Neural progenitor cell (in vitro differentiated cells): Measurements from ENCODE around the gene C5AR2. TPM values are rescaled to one million over a fixed set of nuclear protein-coding genes. Genes with fewer than 3 reads are reported as not detected.

Experiments
- DNase-seq: peaks from one replicate; pipeline ENCODE4 v3.0.0-alpha.2; 2016; ENCODE audit warnings: low spot score
- H2AFZ ChIP-seq: fragments of 200-600 bp; sonication (generic); replicated peaks from 2 replicates; pipeline ENCODE4 v1.6.1; 2016; ENCODE audit warnings: antibody characterized with exemption
- H3F3A ChIP-seq: fragments of 200-600 bp; sonication (generic); 2 replicates; pipeline ENCODE4 v1.6.1; 2016; ENCODE audit warnings: antibody characterized with exemption, low read depth
- H3K27ac ChIP-seq: fragments of 200-600 bp; sonication (generic); 2 replicates; pipeline ENCODE4 v1.5.1; 2016; ENCODE audit warnings: mild to moderate bottlenecking
- H3K27me3 ChIP-seq: fragments of 200-600 bp; sonication (generic); 2 replicates; pipeline ENCODE4 v1.6.1; 2016; ENCODE audit warnings: mild to moderate bottlenecking, moderate library complexity
- H3K36me3 ChIP-seq: fragments of 200-600 bp; sonication (generic); 2 replicates; pipeline ENCODE4 v1.5.1; 2016
- H3K4me1 ChIP-seq: fragments of 200-600 bp; sonication (generic); 2 replicates; pipeline ENCODE4 v1.6.1; 2016; ENCODE audit warnings: mixed run types
- H3K4me2 ChIP-seq: fragments of 200-600 bp; sonication (generic); 2 replicates; pipeline ENCODE4 v1.6.1; 2016
- H3K4me3 ChIP-seq: fragments of 200-600 bp; sonication (generic); 2 replicates; pipeline ENCODE4 v1.5.1; 2016
- H3K79me2 ChIP-seq: fragments of 200-600 bp; sonication (generic); 2 replicates; pipeline ENCODE4 v1.6.1; 2016; ENCODE audit warnings: low read depth
- H3K9ac ChIP-seq: fragments of 200-600 bp; sonication (generic); 2 replicates; pipeline ENCODE4 v1.6.1; 2016
- H3K9me3 ChIP-seq: fragments of 200-600 bp; sonication (generic); 2 replicates; pipeline ENCODE4 v1.5.1; 2016; ENCODE audit warnings: low read depth
- H4K20me1 ChIP-seq: fragments of 200-600 bp; sonication (generic); 2 replicates; pipeline ENCODE4 v1.6.1; 2016; ENCODE audit warnings: low read depth
- H3K27ac Mint-ChIP-seq: 3 replicates; pipeline ENCODE4 v1.8.0; 2021; ENCODE audit warnings: mixed read lengths
- H3K27me3 Mint-ChIP-seq: 2 replicates; pipeline ENCODE4 v1.8.0; 2022; ENCODE audit warnings: low read depth, mild to moderate bottlenecking, inconsistent platforms, moderate library complexity, mixed read lengths; ENCODE audit not compliant: insufficient read depth
- H3K36me3 Mint-ChIP-seq: 3 replicates; pipeline ENCODE4 v1.8.0; 2021; ENCODE audit warnings: mixed read lengths
- H3K4me1 Mint-ChIP-seq: 3 replicates; pipeline ENCODE4 v1.8.0; 2021; ENCODE audit warnings: mixed read lengths
- H3K4me3 Mint-ChIP-seq: 3 replicates; pipeline ENCODE4 v1.8.0; 2021; ENCODE audit warnings: mild to moderate bottlenecking, moderate library complexity, mixed read lengths
- H3K9me3 Mint-ChIP-seq: 3 replicates; pipeline ENCODE4 v1.8.0; 2020; ENCODE audit warnings: mixed read lengths
- CTCF ChIP-seq: fragments of 200-600 bp; sonication (generic); IDR thresholded peaks from 2 replicates; pipeline ENCODE4 v1.5.1; 2017; ENCODE audit warnings: antibody characterized with exemption, mild to moderate bottlenecking
- EZH2 ChIP-seq: fragments of 200-600 bp; sonication (generic); IDR thresholded peaks from 2 replicates; pipeline ENCODE4 v1.6.1; 2017; ENCODE audit warnings: antibody characterized with exemption, mild to moderate bottlenecking, moderate library complexity
- EZH2phosphoT487 ChIP-seq: fragments of 200-600 bp; sonication (generic); IDR thresholded peaks from 2 replicates; pipeline ENCODE4 v1.6.1; 2017; ENCODE audit warnings: antibody characterized with exemption
- total RNA-seq: library from RNA; depleted of rRNA; stranded (reverse); fragments of >200 nt; gene quantifications from 2 replicates; pipeline ENCODE4 v1.2.3, GENCODE V29; 2015; ENCODE audit warnings: low replicate concordance

C5AR2 gene
- not detected in 2 replicates for total RNA-seq

DNA sequence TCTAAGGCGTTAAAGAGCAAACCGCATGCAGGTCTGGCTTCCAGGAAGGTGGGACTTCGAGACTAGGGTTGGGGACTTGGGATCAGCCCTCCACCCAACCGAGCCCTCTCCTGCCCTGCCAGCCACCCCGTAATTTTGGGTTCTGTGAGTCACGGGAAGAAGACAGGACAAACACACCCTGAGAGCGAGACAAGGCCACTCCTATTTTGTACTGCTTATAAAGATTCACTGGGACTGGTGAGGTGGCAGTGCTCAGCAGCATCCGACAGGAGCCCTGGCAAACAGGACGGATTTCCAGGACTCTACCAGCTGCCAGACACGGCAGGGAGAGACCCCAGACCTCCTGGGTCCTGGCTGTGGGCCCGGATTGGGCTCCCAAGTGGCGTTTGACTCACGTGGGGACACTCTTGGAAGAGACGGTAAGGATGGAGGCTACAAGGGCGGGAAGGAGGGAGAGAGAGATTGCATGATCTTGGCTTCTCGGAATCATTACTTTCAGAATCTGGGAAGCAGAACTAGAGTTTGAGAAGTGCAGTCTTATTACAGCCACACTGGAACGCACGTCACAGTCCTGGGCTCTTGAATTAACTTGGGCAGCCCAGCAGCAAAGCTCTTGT lies at the start of gene C5AR2:
Gene C5AR2, plus strand, starts transcription at position 245 of the 617 bp plus-strand sequence. CDS start 8,625 bp downstream, outside the sequence.
- Histone ChIP-seq H3K4me1 (no peaks in the 10 kb centered on the region), H3F3A (no peaks in the 10 kb centered on the region), H3K27ac (no peak within 1 kb of the TSS), H3K79me2 (no peaks in the 10 kb centered on the region), H3K4me2 (no peak within 1 kb of the TSS), H4K20me1 (no peaks in the 10 kb centered on the region), H3K4me3 (no peak within 1 kb of the TSS), H3K9me3 (no peaks in the 10 kb centered on the region), H2AFZ (no peak within 1 kb of the TSS), H3K9ac (no peak within 1 kb of the TSS), H3K36me3 (no peaks in the 10 kb centered on the region), H3K27me3 (no peaks in the 10 kb centered on the region)
- H3K4me1 Mint-ChIP-seq, result no peaks in the 10 kb centered on the region
- TF ChIP-seq EZH2phosphoT487 (no peak), CTCF (no peak), EZH2 (no peak)
- H3K27me3 Mint-ChIP-seq, result peaks cover 11% of the 10 kb centered on the region
- no peak within 1 kb of the TSS for H3K4me3 Mint-ChIP-seq
- no peaks in the 10 kb centered on the region for H3K9me3 Mint-ChIP-seq
- H3K36me3 Mint-ChIP-seq, result no peaks in the 10 kb centered on the region
- DNase-seq, result no peak
- peak within 1 kb of the TSS; percentile 25 for H3K27ac Mint-ChIP-seq

GRCh38 chr19:47283405-47284059 lies 48.4 kb upstream of the C5AR2 start:
- Mint-ChIP-seq H3K4me3 (no peak overlapping the region), H3K9me3 (peaks cover under 1% of the 10 kb centered on the region), H3K36me3 (peaks cover 2% of the 10 kb centered on the region), H3K27me3 (peaks cover 2% of the 10 kb centered on the region), H3K27ac (peak overlapping the region; percentile 24), H3K4me1 (peaks cover 9% of the 10 kb centered on the region)
- Histone ChIP-seq H3F3A (no peaks in the 10 kb centered on the region), H4K20me1 (no peaks in the 10 kb centered on the region), H3K79me2 (no peaks in the 10 kb centered on the region), H2AFZ (no peak overlapping the region), H3K27me3 (no peaks in the 10 kb centered on the region), H3K4me3 (no peak overlapping the region), H3K9ac (no peak overlapping the region), H3K27ac (no peak overlapping the region), H3K4me2 (no peak overlapping the region), H3K4me1 (no peaks in the 10 kb centered on the region), H3K9me3 (no peaks in the 10 kb centered on the region), H3K36me3 (no peaks in the 10 kb centered on the region)
- no peak for TF ChIP-seq CTCF
- TF ChIP-seq EZH2phosphoT487, result no peak
- no peak for TF ChIP-seq EZH2
- no peak for DNase-seq

GRCh38 chr19:47284324-47284899 lies 47.6 kb upstream of the C5AR2 start:
- H3K9me3 Mint-ChIP-seq, result peaks cover 3% of the 10 kb centered on the region
- H3K27ac Mint-ChIP-seq, result no peak overlapping the region
- no peaks in the 10 kb centered on the region for H3K27me3 ChIP-seq
- peaks cover 2% of the 10 kb centered on the region for H3K27me3 Mint-ChIP-seq
- H4K20me1 ChIP-seq, result no peaks in the 10 kb centered on the region
- TF ChIP-seq CTCF, result peak; percentile 90
- no peak for TF ChIP-seq EZH2phosphoT487
- no peak overlapping the region for H3K4me2 ChIP-seq
- H3K79me2 ChIP-seq, result no peaks in the 10 kb centered on the region
- no peaks in the 10 kb centered on the region for H3K9me3 ChIP-seq
- H3K27ac ChIP-seq, result no peak overlapping the region
- H3K4me1 ChIP-seq, result no peaks in the 10 kb centered on the region
- no peak overlapping the region for H3K4me3 ChIP-seq
- peaks cover 18% of the 10 kb centered on the region for H3K4me1 Mint-ChIP-seq
- H3K4me3 Mint-ChIP-seq, result no peak overlapping the region
- no peak overlapping the region for H3K9ac ChIP-seq
- no peaks in the 10 kb centered on the region for H3K36me3 ChIP-seq
- peaks cover 2% of the 10 kb centered on the region for H3K36me3 Mint-ChIP-seq
- H2AFZ ChIP-seq, result no peak overlapping the region
- peaks cover 5% of the 10 kb centered on the region for H3F3A ChIP-seq
- DNase-seq, result peak; percentile 61
